IMR-90 (cell line): ENCODE measurements around the gene FTL.

Experiments
- POLR2A ChIP-seq: IDR thresholded peaks from 2 replicates; pipeline ENCODE4 v1.6.1; 2012; ENCODE audit warnings: mild to moderate bottlenecking, low read depth, low read length
- TF ChIP-seq, protein P1 (sequence below): conservative IDR thresholded peaks from 2 replicates; pipeline ENCODE4 v1.5.1; 2012; ENCODE audit warnings: mild to moderate bottlenecking, low read depth, low read length, improper control_type of control experiment

DNA sequence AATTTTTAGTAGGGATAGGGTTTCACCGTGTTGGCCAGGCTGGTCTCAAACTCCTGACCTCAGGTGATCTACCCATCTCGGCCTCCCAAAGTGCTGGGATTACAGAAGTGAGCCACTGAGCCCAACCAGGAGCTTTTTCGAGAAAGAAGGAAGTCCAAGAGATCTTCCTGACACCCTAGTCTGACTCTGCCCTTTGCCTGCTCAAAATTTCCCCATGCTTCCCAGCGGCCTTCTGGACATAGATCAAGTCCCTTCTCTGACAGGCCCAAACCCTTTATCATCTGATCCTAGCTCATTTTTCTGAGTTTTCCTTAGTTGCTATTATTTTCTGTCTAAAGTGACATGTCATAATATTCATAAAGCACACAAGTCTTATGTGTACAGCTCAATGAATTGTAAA, 12.0 kb upstream of the FTL start:
- no peak for TF ChIP-seq POLR2A
- TF ChIP-seq, protein P1, sequence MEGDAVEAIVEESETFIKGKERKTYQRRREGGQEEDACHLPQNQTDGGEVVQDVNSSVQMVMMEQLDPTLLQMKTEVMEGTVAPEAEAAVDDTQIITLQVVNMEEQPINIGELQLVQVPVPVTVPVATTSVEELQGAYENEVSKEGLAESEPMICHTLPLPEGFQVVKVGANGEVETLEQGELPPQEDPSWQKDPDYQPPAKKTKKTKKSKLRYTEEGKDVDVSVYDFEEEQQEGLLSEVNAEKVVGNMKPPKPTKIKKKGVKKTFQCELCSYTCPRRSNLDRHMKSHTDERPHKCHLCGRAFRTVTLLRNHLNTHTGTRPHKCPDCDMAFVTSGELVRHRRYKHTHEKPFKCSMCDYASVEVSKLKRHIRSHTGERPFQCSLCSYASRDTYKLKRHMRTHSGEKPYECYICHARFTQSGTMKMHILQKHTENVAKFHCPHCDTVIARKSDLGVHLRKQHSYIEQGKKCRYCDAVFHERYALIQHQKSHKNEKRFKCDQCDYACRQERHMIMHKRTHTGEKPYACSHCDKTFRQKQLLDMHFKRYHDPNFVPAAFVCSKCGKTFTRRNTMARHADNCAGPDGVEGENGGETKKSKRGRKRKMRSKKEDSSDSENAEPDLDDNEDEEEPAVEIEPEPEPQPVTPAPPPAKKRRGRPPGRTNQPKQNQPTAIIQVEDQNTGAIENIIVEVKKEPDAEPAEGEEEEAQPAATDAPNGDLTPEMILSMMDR: no peak
